Measurements from ENCODE around the gene TRMT44. TPM values are rescaled to one million over a fixed set of nuclear protein-coding genes. Genes with fewer than 3 reads are reported as not detected.

Gene TRMT44
- total RNA-seq, 1 experiment from 2014 or later: 15.3 TPM

DNA sequence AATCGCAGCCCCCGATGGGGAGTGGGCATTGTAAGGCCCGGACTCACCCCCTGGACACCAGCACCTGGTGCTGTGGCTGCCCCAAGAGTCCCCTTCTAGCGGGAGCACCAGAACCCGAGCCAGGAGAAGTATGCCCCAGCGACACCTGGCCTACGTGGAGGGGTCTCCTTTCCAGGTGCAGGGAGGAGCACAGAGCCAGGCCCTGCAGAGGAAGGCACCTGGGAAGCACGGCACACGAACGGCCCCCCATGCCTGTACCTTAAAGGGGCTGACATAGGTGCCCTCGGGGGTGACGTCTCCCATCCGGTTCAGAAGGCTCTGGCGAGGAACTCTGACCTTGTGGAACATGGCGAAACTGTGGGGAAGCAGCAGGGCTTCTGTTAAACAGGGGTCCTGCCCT is 41.3 kb upstream of the TRMT44 start:
- Histone ChIP-seq H2AFZ (ENCODE audit: low read length) (no peak overlapping the region), H3K4me3 (ENCODE audit: low read length) (no peak overlapping the region), H3K27ac (ENCODE audit: low read length) (no peak overlapping the region), H3K27me3 (ENCODE audit: low read length) (no peaks in the 10 kb centered on the region), H3K9me3 (ENCODE audit: low read length) (no peaks in the 10 kb centered on the region), H3K36me3 (ENCODE audit: low read depth, low read length) (no peaks in the 10 kb centered on the region), H4K20me1 (ENCODE audit: low read length) (no peaks in the 10 kb centered on the region), H3K9ac (ENCODE audit: low read length) (no peak overlapping the region), H3K4me2 (ENCODE audit: low read length) (no peak overlapping the region), H3F3A (ENCODE audit: low read length, unreplicated experiment) (no peaks in the 10 kb centered on the region), H3K9me2 (replicated peaks; ENCODE audit: low read length) (no peaks in the 10 kb centered on the region), H3K79me2 (ENCODE audit: low read length) (no peaks in the 10 kb centered on the region), H3K4me1 (ENCODE audit: insufficient read depth, low read length) (peaks cover 1% of the 10 kb centered on the region)
- TF ChIP-seq EZH2 (IDR thresholded peaks at IDR 0.05; ENCODE audit: low read length, unreplicated experiment): no peak
- TF ChIP-seq EZH2phosphoT487 (IDR thresholded peaks at IDR 0.05; ENCODE audit: borderline replicate concordance, low read length): no peak
- no peak for TF ChIP-seq CTCF (conservative IDR thresholded peaks at IDR 0.05; ENCODE audit: low read depth, low read length)
- no TSS peak for BruUV-seq (replicated peaks)
- no peak for ATAC-seq
- ChIA-PET CTCF (no interaction called here), POLR2A (ENCODE audit: unreplicated experiment) (no interaction called here)
- DNase-seq: no peak
- intact Hi-C loops (cut with micrococcal nuclease): no loop called here

GRCh38 chr4:8400632-8401325 is 39.8 kb upstream of the TRMT44 start:
- ATAC-seq: no peak
- H3K9me3 ChIP-seq (ENCODE audit: low read length): no peaks in the 10 kb centered on the region
- H3K79me2 ChIP-seq (ENCODE audit: low read length): no peaks in the 10 kb centered on the region
- intact Hi-C loops (cut with micrococcal nuclease): no loop called here
- no peak for TF ChIP-seq EZH2 (IDR thresholded peaks at IDR 0.05; ENCODE audit: low read length, unreplicated experiment)
- no peak for TF ChIP-seq EZH2phosphoT487 (IDR thresholded peaks at IDR 0.05; ENCODE audit: borderline replicate concordance, low read length)
- TF ChIP-seq CTCF (conservative IDR thresholded peaks at IDR 0.05; ENCODE audit: low read depth, low read length): no peak
- no peaks in the 10 kb centered on the region for H3K9me2 ChIP-seq (replicated peaks; ENCODE audit: low read length)
- no TSS peak for BruUV-seq (replicated peaks)
- no peaks in the 10 kb centered on the region for H3K27me3 ChIP-seq (ENCODE audit: low read length)
- no peaks in the 10 kb centered on the region for H3K4me1 ChIP-seq (ENCODE audit: insufficient read depth, low read length)
- H4K20me1 ChIP-seq (ENCODE audit: low read length): no peaks in the 10 kb centered on the region
- H2AFZ ChIP-seq (ENCODE audit: low read length): no peak overlapping the region
- no peak overlapping the region for H3K9ac ChIP-seq (ENCODE audit: low read length)
- no peak for DNase-seq
- no peaks in the 10 kb centered on the region for H3F3A ChIP-seq (ENCODE audit: low read length, unreplicated experiment)
- no peak overlapping the region for H3K27ac ChIP-seq (ENCODE audit: low read length)
- POLR2A ChIA-PET (ENCODE audit: unreplicated experiment): no interaction called here
- CTCF ChIA-PET: no interaction called here
- H3K4me2 ChIP-seq (ENCODE audit: low read length): no peak overlapping the region
- H3K36me3 ChIP-seq (ENCODE audit: low read depth, low read length): no peaks in the 10 kb centered on the region
- H3K4me3 ChIP-seq (ENCODE audit: low read length): no peak overlapping the region

DNA sequence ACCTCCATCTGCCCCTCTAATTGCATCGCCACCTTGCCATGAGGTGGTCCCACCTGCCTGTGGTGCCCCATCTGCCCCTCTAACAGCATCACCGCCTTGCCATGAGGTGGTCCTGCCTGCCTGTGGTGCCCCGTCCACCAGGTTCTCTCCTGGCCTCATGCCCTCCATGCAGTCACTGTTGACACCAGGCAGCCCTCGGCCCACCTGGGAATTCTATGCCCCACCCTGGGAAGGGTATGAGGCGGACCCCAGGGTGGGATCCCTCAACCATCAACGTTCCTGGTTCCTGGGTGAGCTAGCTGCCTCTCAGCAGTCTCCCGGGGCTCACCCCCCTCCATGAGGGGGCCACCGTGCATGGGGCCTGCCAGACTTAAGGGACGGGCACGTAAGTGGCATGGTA is 38.9 kb upstream of the TRMT44 start:
- ChIA-PET POLR2A (ENCODE audit: unreplicated experiment) (no interaction called here), CTCF (no interaction called here)
- ATAC-seq: no peak
- Histone ChIP-seq H4K20me1 (ENCODE audit: low read length) (no peaks in the 10 kb centered on the region), H3K27ac (ENCODE audit: low read length) (no peak overlapping the region), H3K4me2 (ENCODE audit: low read length) (no peak overlapping the region), H3F3A (ENCODE audit: low read length, unreplicated experiment) (no peaks in the 10 kb centered on the region), H3K79me2 (ENCODE audit: low read length) (no peaks in the 10 kb centered on the region), H3K4me1 (ENCODE audit: insufficient read depth, low read length) (no peaks in the 10 kb centered on the region), H3K36me3 (ENCODE audit: low read depth, low read length) (no peaks in the 10 kb centered on the region), H3K9me2 (replicated peaks; ENCODE audit: low read length) (no peaks in the 10 kb centered on the region), H3K9ac (ENCODE audit: low read length) (no peak overlapping the region), H3K27me3 (ENCODE audit: low read length) (no peaks in the 10 kb centered on the region), H3K9me3 (ENCODE audit: low read length) (no peaks in the 10 kb centered on the region), H3K4me3 (ENCODE audit: low read length) (no peak overlapping the region), H2AFZ (ENCODE audit: low read length) (no peak overlapping the region)
- DNase-seq: no peak
- TF ChIP-seq EZH2phosphoT487 (IDR thresholded peaks at IDR 0.05; ENCODE audit: borderline replicate concordance, low read length): no peak
- TF ChIP-seq CTCF (conservative IDR thresholded peaks at IDR 0.05; ENCODE audit: low read depth, low read length): no peak
- no peak for TF ChIP-seq EZH2 (IDR thresholded peaks at IDR 0.05; ENCODE audit: low read length, unreplicated experiment)
- no TSS peak for BruUV-seq (replicated peaks)
- intact Hi-C loops (cut with micrococcal nuclease): no loop called here

All from PC-3 (cell line).